Hepatocyte (in vitro differentiated cells): ENCODE results near the gene TEX101. TPM values are rescaled to one million over a fixed set of nuclear protein-coding genes. Genes with fewer than 3 reads are reported as not detected.

Experiments
- DNase-seq: peaks from one replicate; pipeline ENCODE4 v3.0.0-alpha.2; 2016; ENCODE audit warnings: low spot score
- H2AFZ ChIP-seq: fragments of 200-600 bp; sonication (generic); 2 replicates; pipeline ENCODE4 v1.6.0; 2016; ENCODE audit warnings: antibody characterized with exemption, mild to moderate bottlenecking
- H3K27ac ChIP-seq: fragments of 200-600 bp; sonication (generic); 2 replicates; pipeline ENCODE4 v1.5.1; 2016; ENCODE audit warnings: mild to moderate bottlenecking
- H3K27me3 ChIP-seq: fragments of 200-600 bp; sonication (generic); 2 replicates; pipeline ENCODE4 v1.6.1; 2016
- H3K36me3 ChIP-seq: fragments of 200-600 bp; sonication (generic); replicated peaks from 2 replicates; pipeline ENCODE4 v1.5.1; 2016; ENCODE audit warnings: low read depth; ENCODE audit not compliant: insufficient read depth
- H3K4me1 ChIP-seq: fragments of 200-600 bp; sonication (generic); 2 replicates; pipeline ENCODE4 v1.5.1; 2016; ENCODE audit warnings: mild to moderate bottlenecking, moderate library complexity; ENCODE audit not compliant: insufficient read depth
- H3K4me2 ChIP-seq: fragments of 200-600 bp; sonication (generic); 2 replicates; pipeline ENCODE4 v1.6.0; 2016
- H3K4me3 ChIP-seq: fragments of 200-600 bp; sonication (generic); 2 replicates; pipeline ENCODE4 v1.5.1; 2016; ENCODE audit warnings: mild to moderate bottlenecking
- H3K79me2 ChIP-seq: fragments of 200-600 bp; sonication (generic); 2 replicates; pipeline ENCODE4 v1.6.0; 2017; ENCODE audit warnings: mild to moderate bottlenecking
- H3K9me2 ChIP-seq: fragments of 200-600 bp; sonication (generic); replicated peaks from 2 replicates; pipeline ENCODE4 v1.6.0; 2017; ENCODE audit warnings: mild to moderate bottlenecking; ENCODE audit not compliant: insufficient read depth
- H3K9me3 ChIP-seq: fragments of 200-600 bp; sonication (generic); 2 replicates; pipeline ENCODE4 v1.5.1; 2016; ENCODE audit warnings: low read depth, mild to moderate bottlenecking
- H4K20me1 ChIP-seq: fragments of 200-600 bp; sonication (generic); 2 replicates; pipeline ENCODE4 v1.6.0; 2016; ENCODE audit warnings: mild to moderate bottlenecking; ENCODE audit not compliant: insufficient read depth, poor library complexity, severe bottlenecking
- CTCF ChIP-seq: fragments of 200-600 bp; sonication (generic); IDR thresholded peaks from 2 replicates; pipeline ENCODE4 v1.5.1; 2016; ENCODE audit warnings: antibody characterized with exemption, mild to moderate bottlenecking; ENCODE audit not compliant: poor library complexity
- EZH2 ChIP-seq: fragments of 200-600 bp; sonication (generic); IDR thresholded peaks from 2 replicates; pipeline ENCODE4 v1.6.1; 2016; ENCODE audit warnings: antibody characterized with exemption, mild to moderate bottlenecking, borderline replicate concordance
- EZH2phosphoT487 ChIP-seq: fragments of 200-600 bp; sonication (generic); IDR thresholded peaks from one replicate; pipeline ENCODE4 v1.6.1; 2018; ENCODE audit warnings: antibody characterized with exemption, mild to moderate bottlenecking, low read depth, moderate library complexity; ENCODE audit not compliant: unreplicated experiment, severe bottlenecking
- WGBS: methylation state at CpG from one replicate; pipeline ENCODE4 v1.1.6; 2016; ENCODE audit warnings: low lambda C conversion rate; ENCODE audit errors: missing lambda C conversion rate; 5-methylcytosine and 5-hydroxymethylcytosine counted together
- polyA plus RNA-seq: library from polyadenylated mRNA; unstranded; fragments of >200 nt; fragmentation: Nextera tagmentation; extraction: Ambion mirVana; gene quantifications from 2 replicates; pipeline ENCODE4 v1.2.1, GENCODE V29; 2016
- total RNA-seq: library from RNA; depleted of rRNA; stranded (reverse); fragments of >200 nt; gene quantifications from 2 replicates; pipeline ENCODE4 v1.2.3, GENCODE V29; 2014

Gene TEX101
- total and polyA plus RNA-seq, 2 experiments from 2014 or later, result not detected

- no peak overlapping the region for H3K4me2 ChIP-seq
- H3K27ac ChIP-seq, result no peak overlapping the region
- H3K4me1 ChIP-seq, result no peaks in the 10 kb centered on the region
- 80% methylated on average over 6 of the region's 6 CpGs for WGBS
- no peaks in the 10 kb centered on the region for H3K9me3 ChIP-seq
- H3K36me3 ChIP-seq, result no peaks in the 10 kb centered on the region
- H3K27me3 ChIP-seq, result no peaks in the 10 kb centered on the region
- H3K4me3 ChIP-seq, result no peak overlapping the region
- no peaks in the 10 kb centered on the region for H3K9me2 ChIP-seq
- DNase-seq, result no peak
- H2AFZ ChIP-seq, result no peak overlapping the region
- no peaks in the 10 kb centered on the region for H3K79me2 ChIP-seq
- TF ChIP-seq EZH2, result no peak
- H4K20me1 ChIP-seq, result no peaks in the 10 kb centered on the region
Observed at GRCh38 chr19:43412441-43412840, 2.2 kb upstream of the TEX101 start.

GRCh38 chr19:43416951-43417623 lies 2.4 kb downstream of the TEX101 start:
- H2AFZ ChIP-seq, result peak overlapping the region; percentile 49
- DNase-seq, result no peak
- WGBS, result 62% methylated on average over 4 of the region's 4 CpGs

GRCh38 chr19:43420954-43421353 lies 6.3 kb downstream of the TEX101 start:
- Histone ChIP-seq H3K9me3 (no peaks in the 10 kb centered on the region), H3K27ac (no peak overlapping the region), H3K4me3 (no peak overlapping the region), H4K20me1 (no peaks in the 10 kb centered on the region), H3K4me2 (no peak overlapping the region), H3K9me2 (no peaks in the 10 kb centered on the region), H3K4me1 (no peaks in the 10 kb centered on the region), H3K79me2 (no peaks in the 10 kb centered on the region), H2AFZ (no peak overlapping the region), H3K27me3 (no peaks in the 10 kb centered on the region), H3K36me3 (no peaks in the 10 kb centered on the region)
- 70% methylated on average over 6 of the region's 6 CpGs for WGBS
- no peak for DNase-seq
- no peak for TF ChIP-seq EZH2
- no peak for TF ChIP-seq CTCF
- TF ChIP-seq EZH2phosphoT487, result no peak

More at GRCh38 chr19:43416951-43417623, 2.4 kb downstream of the TEX101 start:
- Histone ChIP-seq H3K9me3 (no peaks in the 10 kb centered on the region), H3K27me3 (no peaks in the 10 kb centered on the region), H3K4me3 (no peak overlapping the region), H3K36me3 (no peaks in the 10 kb centered on the region), H3K79me2 (no peaks in the 10 kb centered on the region), H3K4me1 (no peaks in the 10 kb centered on the region), H3K9me2 (no peaks in the 10 kb centered on the region), H3K27ac (no peak overlapping the region), H4K20me1 (no peaks in the 10 kb centered on the region), H3K4me2 (no peak overlapping the region)
- TF ChIP-seq EZH2 (no peak), EZH2phosphoT487 (no peak), CTCF (no peak)

- H3K4me1 ChIP-seq, result no peaks in the 10 kb centered on the region
- no peak for TF ChIP-seq EZH2phosphoT487
- TF ChIP-seq CTCF, result no peak
- TF ChIP-seq EZH2, result no peak
Observed at GRCh38 chr19:43422000-43422688, 7.5 kb downstream of the TEX101 start.

More at GRCh38 chr19:43422000-43422688, 7.5 kb downstream of the TEX101 start:
- Histone ChIP-seq H3K27me3 (no peaks in the 10 kb centered on the region), H3K9me3 (no peaks in the 10 kb centered on the region), H3K27ac (no peak overlapping the region), H3K4me3 (no peak overlapping the region), H3K4me2 (no peak overlapping the region), H3K9me2 (no peaks in the 10 kb centered on the region), H4K20me1 (no peaks in the 10 kb centered on the region), H3K79me2 (no peaks in the 10 kb centered on the region), H2AFZ (no peak overlapping the region), H3K36me3 (no peaks in the 10 kb centered on the region)
- WGBS, result 88% methylated on average over 2 of the region's 2 CpGs
- DNase-seq, result no peak
